PC-9 (cell line): ENCODE data around the gene STAP1. TPM values are rescaled to one million over a fixed set of nuclear protein-coding genes. Genes with fewer than 3 reads are reported as not detected.

Source experiments
- BruUV-seq: library from RNA; stranded (reverse); fragments of 400-500 nt; replicated peaks from 2 replicates; lab custom pipeline; 2021; lab: Mats Ljungman, UMichigan
- CTCF ChIA-PET: fragments of 300-600 bp; sonication (Branson Sonifier 250); formaldehyde crosslinking; loops from one replicate; lab custom pipeline; 2022; ENCODE audit warnings: antibody characterized with exemption; lab: Charles Lee
- POLR2A ChIA-PET: fragments of 300-600 bp; sonication (Branson Sonifier 250); formaldehyde crosslinking; loops from one replicate; lab custom pipeline; 2022; ENCODE audit warnings: antibody characterized with exemption; ENCODE audit not compliant: unreplicated experiment; lab: Charles Lee
- DNase-seq, 2 experiments: peaks; one replicate each; pipeline versions ENCODE4 v3.0.0 to v3.0.0-alpha.2; 2015 to 2022; ENCODE audit warnings: mixed read lengths in 1 of 2
- H2AFZ ChIP-seq: fragments of 200-600 bp; sonication (generic); 2 replicates; pipeline ENCODE4 v1.8.1; 2017; ENCODE audit warnings: antibody characterized with exemption
- H3F3A ChIP-seq: fragments of 200-600 bp; sonication (generic); 2 replicates; pipeline ENCODE4 v1.8.1; 2017; ENCODE audit warnings: antibody characterized with exemption, mild to moderate bottlenecking, low read depth; ENCODE audit not compliant: insufficient read depth
- H3K27ac ChIP-seq: fragments of 200-600 bp; sonication (generic); 2 replicates; pipeline ENCODE4 v1.6.1; 2016; ENCODE audit warnings: mixed run types
- H3K27me3 ChIP-seq: fragments of 200-600 bp; sonication (generic); 2 replicates; pipeline ENCODE4 v1.6.1; 2016; ENCODE audit warnings: low read depth, mixed run types; ENCODE audit not compliant: insufficient read depth
- H3K36me3 ChIP-seq: fragments of 200-600 bp; sonication (generic); 2 replicates; pipeline ENCODE4 v1.6.1; 2016; ENCODE audit warnings: low read depth, mixed run types
- H3K4me1 ChIP-seq: fragments of 200-600 bp; sonication (generic); replicated peaks from 2 replicates; pipeline ENCODE4 v1.6.1; 2016; ENCODE audit warnings: mixed run types; ENCODE audit not compliant: insufficient read depth
- H3K4me2 ChIP-seq: fragments of 200-600 bp; sonication (generic); 2 replicates; pipeline ENCODE4 v1.6.1; 2017; ENCODE audit warnings: mixed run types
- H3K4me3 ChIP-seq: fragments of 200-600 bp; sonication (generic); 2 replicates; pipeline ENCODE4 v1.6.1; 2016; ENCODE audit warnings: mixed run types
- H3K79me2 ChIP-seq: fragments of 200-600 bp; sonication (generic); 2 replicates; pipeline ENCODE4 v1.6.1; 2017; ENCODE audit warnings: low read depth, mixed run types
- H3K9me2 ChIP-seq: fragments of 200-600 bp; sonication (generic); 2 replicates; pipeline ENCODE4 v1.8.1; 2017; ENCODE audit warnings: mild to moderate bottlenecking; ENCODE audit not compliant: insufficient read depth
- H3K9me3 ChIP-seq: fragments of 200-600 bp; sonication (generic); 2 replicates; pipeline ENCODE4 v1.8.1; 2016; ENCODE audit warnings: low read depth; ENCODE audit not compliant: insufficient read depth
- H4K20me1 ChIP-seq: fragments of 200-600 bp; sonication (generic); 2 replicates; pipeline ENCODE4 v1.8.1; 2017; ENCODE audit not compliant: insufficient read depth
- EZH2 ChIP-seq: fragments of 200-600 bp; sonication (generic); IDR thresholded peaks from 2 replicates; pipeline ENCODE4 v1.8.0; 2017; ENCODE audit warnings: antibody characterized with exemption, low read depth
- intact Hi-C: fragments of 100-400 bp; cut with micrococcal nuclease; formaldehyde crosslinking; loops from one replicate; pipeline ENCODE4 v1.10.0; 2022; ENCODE audit not compliant: unreplicated experiment
- total RNA-seq: library from RNA; stranded (reverse); gene quantifications from 2 replicates; pipeline ENCODE4 v1.2.3, GENCODE V29; 2021
- TF ChIP-seq, protein P1 (sequence below): fragments of 200-600 bp; sonication (generic); conservative IDR thresholded peaks from 2 replicates; pipeline ENCODE4 v1.6.1; 2017; ENCODE audit warnings: mixed run types, antibody characterized with exemption, mild to moderate bottlenecking, moderate library complexity

Gene STAP1
- total RNA-seq, 1 experiment from 2014 or later = not detected

DNA sequence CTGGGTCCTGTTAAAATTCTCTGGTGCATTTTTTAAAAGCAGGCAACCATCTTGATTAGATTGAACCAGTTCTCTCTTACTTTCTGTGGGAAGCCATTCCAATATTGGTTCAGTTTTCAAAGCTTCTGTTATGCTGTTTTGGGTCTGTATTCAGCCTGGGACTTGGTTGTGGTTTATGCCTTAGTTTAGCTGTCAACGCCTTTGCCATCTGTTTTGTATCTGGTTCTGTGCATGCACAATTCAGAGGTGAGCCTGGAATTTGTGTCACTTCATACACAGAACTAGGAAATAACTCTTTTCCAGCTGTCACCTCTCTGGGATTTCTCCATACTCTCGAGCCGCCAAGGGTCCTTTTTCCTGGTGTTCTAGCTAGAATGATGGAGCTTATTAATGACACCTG, 46.2 kb downstream of the STAP1 start:
- ChIA-PET POLR2A (no interaction called here), CTCF (no interaction called here)
- no peaks in the 10 kb centered on the region for H3K9me2 ChIP-seq
- no peak overlapping the region for H3K27ac ChIP-seq
- H2AFZ ChIP-seq = no peak overlapping the region
- no peaks in the 10 kb centered on the region for H3K36me3 ChIP-seq
- no peaks in the 10 kb centered on the region for H3K4me1 ChIP-seq
- H3K79me2 ChIP-seq = no peaks in the 10 kb centered on the region
- H3K27me3 ChIP-seq = no peaks in the 10 kb centered on the region
- H3F3A ChIP-seq = no peaks in the 10 kb centered on the region
- TF ChIP-seq, protein P1, sequence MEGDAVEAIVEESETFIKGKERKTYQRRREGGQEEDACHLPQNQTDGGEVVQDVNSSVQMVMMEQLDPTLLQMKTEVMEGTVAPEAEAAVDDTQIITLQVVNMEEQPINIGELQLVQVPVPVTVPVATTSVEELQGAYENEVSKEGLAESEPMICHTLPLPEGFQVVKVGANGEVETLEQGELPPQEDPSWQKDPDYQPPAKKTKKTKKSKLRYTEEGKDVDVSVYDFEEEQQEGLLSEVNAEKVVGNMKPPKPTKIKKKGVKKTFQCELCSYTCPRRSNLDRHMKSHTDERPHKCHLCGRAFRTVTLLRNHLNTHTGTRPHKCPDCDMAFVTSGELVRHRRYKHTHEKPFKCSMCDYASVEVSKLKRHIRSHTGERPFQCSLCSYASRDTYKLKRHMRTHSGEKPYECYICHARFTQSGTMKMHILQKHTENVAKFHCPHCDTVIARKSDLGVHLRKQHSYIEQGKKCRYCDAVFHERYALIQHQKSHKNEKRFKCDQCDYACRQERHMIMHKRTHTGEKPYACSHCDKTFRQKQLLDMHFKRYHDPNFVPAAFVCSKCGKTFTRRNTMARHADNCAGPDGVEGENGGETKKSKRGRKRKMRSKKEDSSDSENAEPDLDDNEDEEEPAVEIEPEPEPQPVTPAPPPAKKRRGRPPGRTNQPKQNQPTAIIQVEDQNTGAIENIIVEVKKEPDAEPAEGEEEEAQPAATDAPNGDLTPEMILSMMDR = no peak
- TF ChIP-seq EZH2 = no peak
- BruUV-seq = no TSS peak
- H3K4me2 ChIP-seq = no peak overlapping the region
- no peaks in the 10 kb centered on the region for H4K20me1 ChIP-seq
- no peak for DNase-seq
- H3K4me3 ChIP-seq = no peak overlapping the region
- H3K9me3 ChIP-seq = no peaks in the 10 kb centered on the region
- intact Hi-C loops = no loop called here

DNA sequence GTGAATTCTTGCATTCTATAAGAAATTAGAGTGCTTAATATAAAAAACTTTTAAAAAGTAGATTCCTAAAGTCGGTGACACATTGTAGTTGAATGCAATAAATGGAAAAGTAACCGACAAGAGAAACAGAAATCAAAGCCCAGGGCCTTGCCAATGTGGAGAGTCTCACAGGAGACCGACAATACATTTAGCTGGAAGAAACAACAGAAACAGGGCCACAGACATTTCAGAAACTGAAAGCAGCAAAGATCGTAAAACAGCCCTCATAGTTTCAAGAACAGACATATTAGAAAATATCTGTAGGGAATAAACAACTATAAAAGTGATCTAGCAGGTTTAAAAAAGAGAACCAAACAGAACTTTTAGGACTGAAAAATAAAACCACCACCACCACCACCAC, 49.5 kb downstream of the STAP1 start:
- no peak overlapping the region for H3K4me3 ChIP-seq
- no peak overlapping the region for H2AFZ ChIP-seq
- H3K9me3 ChIP-seq = no peaks in the 10 kb centered on the region
- H3K36me3 ChIP-seq = no peaks in the 10 kb centered on the region
- no peak overlapping the region for H3K27ac ChIP-seq
- H3F3A ChIP-seq = no peaks in the 10 kb centered on the region
- intact Hi-C loops = no loop called here
- H3K4me1 ChIP-seq = no peaks in the 10 kb centered on the region
- H4K20me1 ChIP-seq = no peaks in the 10 kb centered on the region
- no peaks in the 10 kb centered on the region for H3K27me3 ChIP-seq
- CTCF ChIA-PET = no interaction called here
- BruUV-seq = no TSS peak
- POLR2A ChIA-PET = no interaction called here
- no peak for DNase-seq
- no peaks in the 10 kb centered on the region for H3K9me2 ChIP-seq
- H3K4me2 ChIP-seq = no peak overlapping the region
- no peaks in the 10 kb centered on the region for H3K79me2 ChIP-seq
- TF ChIP-seq, protein P1 = no peak
- TF ChIP-seq EZH2 = no peak

DNA sequence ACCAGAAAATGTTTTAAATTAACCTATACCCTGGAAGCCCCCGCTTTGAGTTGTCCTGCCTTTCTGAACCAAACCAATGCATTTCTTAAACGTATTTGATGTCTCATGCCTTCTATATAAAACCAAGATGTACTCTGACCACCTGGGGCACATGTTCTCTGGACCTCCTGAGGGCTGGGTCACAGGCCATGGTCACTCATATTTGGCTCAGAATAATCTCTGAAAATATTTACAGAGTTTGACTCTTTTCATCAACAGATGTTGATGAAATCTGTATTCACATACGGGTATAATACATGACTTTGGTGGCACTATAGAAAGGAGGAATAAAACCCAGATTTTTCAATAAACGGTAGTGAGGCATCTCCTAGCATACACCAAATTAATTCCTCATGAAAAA, 55.7 kb downstream of the STAP1 start:
- BruUV-seq = no TSS peak
- no peaks in the 10 kb centered on the region for H3K27me3 ChIP-seq
- intact Hi-C loops = no loop called here
- no peak overlapping the region for H3K4me2 ChIP-seq
- H2AFZ ChIP-seq = no peak overlapping the region
- H4K20me1 ChIP-seq = no peaks in the 10 kb centered on the region
- H3K27ac ChIP-seq = no peak overlapping the region
- H3K4me3 ChIP-seq = no peak overlapping the region
- H3K36me3 ChIP-seq = no peaks in the 10 kb centered on the region
- POLR2A ChIA-PET = no interaction called here
- no peaks in the 10 kb centered on the region for H3F3A ChIP-seq
- CTCF ChIA-PET = no interaction called here
- TF ChIP-seq EZH2 = no peak
- TF ChIP-seq, protein P1 = no peak
- no peaks in the 10 kb centered on the region for H3K9me3 ChIP-seq
- DNase-seq = no peak
- no peaks in the 10 kb centered on the region for H3K9me2 ChIP-seq
- 0 out of 2 replicates have a peak, but pooled peaks cover 7% of the 10 kb centered on the region for H3K4me1 ChIP-seq
- H3K79me2 ChIP-seq = no peaks in the 10 kb centered on the region
